AG04449 (cell line): ENCODE results near the gene CFAP57.

Source experiments
- CTCF ChIA-PET: fragments of 350-600 bp; formaldehyde crosslinking; extraction: SDS; loops from one replicate; lab custom pipeline; 2021; ENCODE audit warnings: antibody characterized with exemption; lab: Yijun Ruan, JAX
- POLR2A ChIA-PET: fragments of 400-600, 350-600 bp; formaldehyde crosslinking; extraction: SDS; loops from one replicate; lab custom pipeline; 2020; ENCODE audit warnings: antibody characterized with exemption, inconsistent platforms; lab: Yijun Ruan, JAX
- DNase-seq: peaks from one replicate; pipeline ENCODE4 v3.0.0-alpha.2; 2010; ENCODE audit warnings: low read depth, low spot score
- H3K4me3 ChIP-seq: 2 replicates; pipeline ENCODE4 v1.5.1; 2011; ENCODE audit warnings: low read depth, mild to moderate bottlenecking, control low read depth, low read length
- CTCF ChIP-seq: IDR thresholded peaks from one replicate; pipeline ENCODE4 v1.5.1; 2011; ENCODE audit warnings: mild to moderate bottlenecking, moderate library complexity, low read length, control low read depth, inconsistent platforms; ENCODE audit not compliant: insufficient read depth; ENCODE audit errors: missing control alignments

The CFAP57 gene

DNA sequence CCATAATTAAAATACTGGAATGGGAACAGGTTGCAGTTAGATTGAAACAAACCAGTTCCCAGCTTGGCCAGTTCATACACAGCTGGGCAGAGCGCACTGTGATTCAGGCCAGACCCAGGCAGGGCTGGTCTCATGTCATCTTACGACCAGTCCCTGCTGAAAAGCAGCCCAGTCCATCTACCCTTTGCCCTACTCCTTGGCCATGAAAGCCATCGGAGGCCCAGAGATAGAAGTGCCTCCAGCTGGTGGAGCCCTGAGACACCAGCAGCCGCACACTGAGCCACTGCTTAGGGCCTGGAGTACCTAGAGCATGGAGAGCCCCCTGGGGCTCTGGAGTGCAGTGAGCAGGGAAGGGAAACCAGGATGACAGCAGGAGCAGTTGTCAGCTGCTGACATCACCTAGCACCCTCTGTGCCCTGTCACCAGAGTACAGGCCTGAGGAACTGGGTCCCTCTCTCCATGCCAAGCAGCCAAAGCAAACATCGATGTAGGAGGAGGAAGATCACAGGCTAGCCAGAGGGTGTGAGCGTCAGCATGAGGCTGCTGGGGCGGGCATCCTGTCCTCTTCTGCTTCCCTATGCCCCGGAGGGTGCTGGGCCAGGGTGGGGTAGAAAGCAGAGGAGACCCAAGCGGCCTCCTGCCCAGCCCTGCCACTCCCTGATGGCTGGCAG lies 63.5 kb downstream of the CFAP57 start:
- ChIA-PET CTCF (interaction anchor here (1.1 to 7.6 kb wide), 3 partner anchors 8 to 178 kb away, joined by 5 to 72 read pairs (median 45); no protein-coding TSS in a partner anchor), POLR2A (no interaction called here)
- no peak for DNase-seq
- H3K4me3 ChIP-seq: no peak overlapping the region
- TF ChIP-seq CTCF: no peak

GRCh38 chr1:43237121-43237520 lies 65.0 kb downstream of the CFAP57 start:
- no peak for DNase-seq
- ChIA-PET CTCF (interaction anchor here (0.7 to 7.6 kb wide), 8 partner anchors 9 to 293 kb away, joined by 3 to 72 read pairs (median 4); no protein-coding TSS in a partner anchor), POLR2A (no interaction called here)
- H3K4me3 ChIP-seq: no peak overlapping the region
- no peak for TF ChIP-seq CTCF

DNA sequence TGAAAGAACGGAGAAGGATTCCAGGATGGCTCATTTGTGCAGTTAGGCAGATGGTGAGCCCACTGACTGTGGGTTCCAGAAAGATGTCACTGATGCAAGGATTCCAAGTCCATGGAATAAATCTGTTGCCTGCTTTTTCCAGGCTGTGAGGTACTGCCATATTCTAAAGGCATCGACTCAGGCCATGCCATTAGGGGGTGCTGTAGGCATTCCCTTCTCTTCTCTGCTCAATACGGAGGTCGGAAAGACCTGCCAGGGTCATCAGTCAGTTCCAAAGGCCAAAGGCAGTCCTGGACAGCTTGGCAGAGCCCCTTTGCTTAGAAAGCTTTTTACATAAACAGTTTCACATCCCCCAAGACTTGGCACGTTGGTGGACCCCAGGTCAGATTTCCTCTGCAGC lies 66.0 kb downstream of the CFAP57 start:
- H3K4me3 ChIP-seq: no peak overlapping the region
- POLR2A ChIA-PET: no interaction called here
- DNase-seq: no peak
- CTCF ChIA-PET: interaction anchor here (0.9 to 7.6 kb wide), 14 partner anchors 10 to 176 kb away, joined by 3 to 72 read pairs (median 6); no protein-coding TSS in a partner anchor
- peak; percentile 65 for TF ChIP-seq CTCF

GRCh38 chr1:43238991-43239469 lies 66.9 kb downstream of the CFAP57 start:
- H3K4me3 ChIP-seq: no peak overlapping the region
- ChIA-PET POLR2A (interaction anchor here (0.5 to 0.8 kb wide), 2 partner anchors 10 to 175 kb away, joined by 3 read pairs; no protein-coding TSS in a partner anchor), CTCF (interaction anchor here (0.7 to 7.6 kb wide), 18 partner anchors 8 to 201 kb away, joined by 3 to 72 read pairs (median 4); no protein-coding TSS in a partner anchor)
- no peak for DNase-seq
- no peak for TF ChIP-seq CTCF

DNA sequence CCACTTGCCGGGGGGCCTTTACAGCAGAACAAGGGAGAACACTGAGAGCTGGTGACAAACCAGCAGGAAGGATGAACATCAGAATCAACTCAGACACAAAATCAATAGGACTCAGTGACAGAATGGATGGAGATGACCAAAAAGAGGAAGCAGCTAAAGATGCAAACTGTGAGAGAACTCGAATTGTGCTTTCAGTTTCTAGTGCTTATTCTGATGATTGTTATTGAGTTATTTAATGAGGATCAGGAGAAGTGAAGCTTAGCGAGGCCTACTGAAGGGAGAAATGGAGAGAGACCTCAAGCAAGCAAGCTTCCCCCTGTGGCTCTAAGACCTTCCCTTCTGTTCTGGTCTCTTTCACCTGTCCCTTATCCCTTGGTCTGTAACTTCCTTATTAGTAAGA lies 67.4 kb downstream of the CFAP57 start:
- TF ChIP-seq CTCF: no peak
- CTCF ChIA-PET: interaction anchor here (0.7 to 7.6 kb wide), 15 partner anchors 8 to 201 kb away, joined by 3 to 72 read pairs (median 4); no protein-coding TSS in a partner anchor
- no peak for DNase-seq
- POLR2A ChIA-PET: interaction anchor here (0.5 to 0.8 kb wide), 2 partner anchors 10 to 175 kb away, joined by 3 read pairs; no protein-coding TSS in a partner anchor
- H3K4me3 ChIP-seq: no peak overlapping the region

DNA sequence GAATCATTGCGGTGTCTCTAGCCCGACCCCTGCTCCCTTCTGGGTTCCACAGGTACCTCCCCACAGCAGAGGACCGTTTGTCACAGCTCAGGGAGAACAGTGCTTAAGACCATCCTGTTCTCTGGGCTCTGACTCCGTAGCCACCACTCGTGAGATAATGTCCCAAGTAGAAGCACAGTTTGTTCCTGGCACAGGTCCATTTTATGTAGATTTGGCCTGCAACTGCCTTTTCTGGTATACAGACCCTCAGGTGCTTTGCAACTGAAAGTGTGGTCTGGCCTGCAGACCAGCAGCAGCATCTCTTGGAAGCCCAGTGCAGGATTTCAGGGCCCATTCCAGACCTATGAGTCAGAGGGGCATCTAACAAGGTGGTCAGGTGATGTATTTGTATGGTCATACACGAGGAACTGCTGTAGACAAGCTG lies 69.3 kb downstream of the CFAP57 start:
- no peak overlapping the region for H3K4me3 ChIP-seq
- POLR2A ChIA-PET: no interaction called here
- CTCF ChIA-PET: interaction anchor here (3.3 to 7.6 kb wide), 2 partner anchors 12 to 173 kb away, joined by 12 to 72 read pairs; no protein-coding TSS in a partner anchor
- DNase-seq: no peak
- no peak for TF ChIP-seq CTCF
